Cerebellar cortex (tissue), 1 donor: Measurements from ENCODE around the gene DOLPP1.

Experiments used
- DNase-seq: peaks from one replicate; pipeline ENCODE4 v3.0.0-alpha.2; 2015; ENCODE audit warnings: low spot score

Gene DOLPP1

DNA sequence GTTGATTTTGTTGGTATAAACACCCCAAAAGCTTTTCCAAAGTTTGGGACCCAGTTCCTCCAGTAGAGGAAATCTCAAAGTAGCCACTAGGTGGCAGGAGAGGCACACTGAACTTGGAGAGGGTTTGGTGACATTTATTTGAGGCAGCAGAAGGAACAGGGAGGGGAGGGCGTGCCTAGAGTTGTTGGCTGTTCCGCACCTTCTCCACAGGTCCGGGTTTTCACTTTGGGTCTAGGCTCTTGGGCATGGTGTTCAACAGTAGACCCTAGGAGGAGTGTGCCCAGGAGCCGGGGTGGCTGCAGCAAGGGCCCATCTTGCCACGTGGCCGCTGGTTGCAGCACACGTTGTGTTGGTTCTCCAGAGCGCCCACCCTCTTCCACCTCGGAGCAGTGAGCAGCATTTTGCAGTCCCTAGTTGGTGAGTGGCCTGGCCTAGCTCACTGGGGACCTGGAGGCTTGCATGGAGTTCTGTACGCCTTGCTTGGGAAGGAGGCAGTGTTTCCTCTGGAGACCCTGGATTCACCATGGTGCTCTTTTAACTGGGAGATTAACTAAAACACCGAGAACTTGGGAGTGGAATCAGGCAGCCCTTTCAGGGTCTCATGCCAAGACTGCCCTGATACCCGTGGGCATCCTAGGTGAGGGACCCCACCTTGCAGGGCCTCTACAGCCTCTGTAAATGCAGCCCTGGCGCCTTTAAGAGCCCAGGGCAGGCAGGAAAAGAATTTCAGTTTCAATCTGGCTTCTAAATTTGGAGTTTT, 58.5 kb downstream of the DOLPP1 start:
- DNase-seq = peak; percentile 95

DNA sequence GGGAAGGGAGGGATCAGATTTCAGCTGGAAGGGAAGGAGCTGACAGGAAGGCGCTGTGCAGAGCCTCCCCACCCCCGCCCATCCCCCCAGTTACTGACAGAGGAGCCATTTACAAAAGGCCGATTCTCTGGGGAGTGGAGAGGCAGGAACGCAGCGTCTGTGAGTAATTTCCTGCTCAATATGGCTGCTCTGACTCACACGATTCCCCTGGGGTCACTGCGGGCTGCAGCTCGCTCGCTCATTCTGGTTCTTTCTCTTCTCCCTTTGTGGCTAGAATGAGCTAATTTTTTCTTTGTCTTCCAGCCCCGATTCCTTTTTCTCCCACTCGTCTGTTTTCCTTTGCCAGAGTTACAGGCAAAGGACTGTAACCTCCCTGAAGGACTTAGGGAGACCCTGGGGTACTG, 59.1 kb downstream of the DOLPP1 start:
- DNase-seq = peak; percentile 96
